Neuron (in vitro differentiated cells): ENCODE results near the gene GUF1.

Experiments
- H2AFZ ChIP-seq: one replicate; pipeline ENCODE4 v1.6.1; 2013; ENCODE audit warnings: low read depth, mild to moderate bottlenecking, inconsistent platforms, low read length, moderate library complexity
- H3K27me3 ChIP-seq: one replicate; pipeline ENCODE4 v1.6.1; 2013; ENCODE audit warnings: low read length; ENCODE audit not compliant: insufficient read depth
- H3K36me3 ChIP-seq: one replicate; pipeline ENCODE4 v1.6.1; 2013; ENCODE audit warnings: low read length; ENCODE audit not compliant: insufficient read depth
- H3K4me1 ChIP-seq: one replicate; pipeline ENCODE4 v1.6.1; 2013; ENCODE audit warnings: low read length; ENCODE audit not compliant: insufficient read depth
- H3K4me3 ChIP-seq: 2 replicates; pipeline ENCODE4 v1.5.1; 2013; ENCODE audit warnings: mild to moderate bottlenecking, low read length, moderate library complexity
- H3K9me3 ChIP-seq: one replicate; pipeline ENCODE4 v1.6.1; 2013; ENCODE audit warnings: low read length

The GUF1 gene

DNA sequence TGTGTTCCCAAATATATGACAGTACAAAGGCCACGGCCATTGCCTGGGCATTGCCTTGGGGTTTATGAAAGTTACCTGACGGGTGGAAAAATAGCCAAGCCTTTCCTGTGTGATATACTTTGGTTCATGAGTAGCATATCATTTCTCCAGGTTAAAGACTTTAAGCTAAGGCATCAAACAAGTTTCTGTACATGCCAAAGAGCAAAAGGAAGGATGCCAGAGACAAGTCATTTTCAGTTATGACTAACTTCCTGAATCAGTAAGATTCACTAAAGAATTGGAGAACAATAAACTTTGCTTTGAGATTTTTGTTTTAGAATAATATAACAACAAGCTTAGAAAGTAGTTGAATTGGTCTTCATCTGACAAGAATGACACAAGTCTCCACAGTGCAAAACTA lies 9.7 kb upstream of the GUF1 start:
- no peak overlapping the region for H2AFZ ChIP-seq
- H3K27me3 ChIP-seq: no peaks in the 10 kb centered on the region
- H3K4me3 ChIP-seq: no peak overlapping the region
- no peaks in the 10 kb centered on the region for H3K9me3 ChIP-seq
- H3K4me1 ChIP-seq: no peaks in the 10 kb centered on the region
- no peaks in the 10 kb centered on the region for H3K36me3 ChIP-seq

DNA sequence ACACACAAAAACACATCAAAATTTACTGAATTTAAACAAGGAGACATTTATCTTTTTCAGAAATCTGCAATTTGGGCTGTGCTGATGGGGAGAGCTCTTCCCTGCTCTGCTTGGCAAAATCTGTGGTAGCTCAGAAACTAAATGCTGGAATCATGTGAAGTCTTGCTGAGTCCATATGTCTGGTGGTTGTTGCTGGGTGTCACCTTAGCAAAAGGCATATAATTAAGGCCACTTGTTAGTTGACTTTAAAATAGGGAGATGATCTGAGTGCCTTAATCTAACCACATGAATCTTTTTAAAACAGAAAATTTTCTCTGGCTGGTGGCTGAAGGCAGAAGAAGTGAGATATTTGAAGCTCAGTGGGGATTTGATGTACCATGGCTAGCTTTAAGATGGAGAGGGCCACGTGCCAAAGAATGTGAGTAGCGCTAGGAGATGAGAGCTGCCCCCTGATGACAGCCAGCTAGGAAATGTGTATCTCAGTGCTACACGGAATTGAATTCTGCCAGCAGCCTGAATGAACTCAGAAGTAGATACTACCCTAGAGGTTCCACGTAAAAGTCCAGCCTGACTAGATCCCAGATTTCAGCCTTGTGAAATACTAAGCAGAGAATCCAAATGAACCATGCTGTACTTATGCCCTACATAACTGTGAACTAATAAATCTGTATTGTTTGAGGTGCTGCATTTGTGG lies 7.6 kb upstream of the GUF1 start:
- H3K9me3 ChIP-seq: no peaks in the 10 kb centered on the region
- H2AFZ ChIP-seq: no peak overlapping the region
- no peaks in the 10 kb centered on the region for H3K4me1 ChIP-seq
- no peak overlapping the region for H3K4me3 ChIP-seq
- H3K27me3 ChIP-seq: no peaks in the 10 kb centered on the region
- H3K36me3 ChIP-seq: no peaks in the 10 kb centered on the region

- H3K36me3 ChIP-seq: no peaks in the 10 kb centered on the region
- H3K27me3 ChIP-seq: no peaks in the 10 kb centered on the region
- no peaks in the 10 kb centered on the region for H3K9me3 ChIP-seq
- H2AFZ ChIP-seq: no peak overlapping the region
- H3K4me1 ChIP-seq: no peaks in the 10 kb centered on the region
- H3K4me3 ChIP-seq: no peak overlapping the region
These were observed 6.6 kb upstream of the GUF1 start for GRCh38 chr4:44671636-44672035.

- H3K27me3 ChIP-seq: no peaks in the 10 kb centered on the region
- H2AFZ ChIP-seq: no peak overlapping the region
- peaks cover 12% of the 10 kb centered on the region for H3K4me1 ChIP-seq
- no peaks in the 10 kb centered on the region for H3K36me3 ChIP-seq
- H3K9me3 ChIP-seq: no peaks in the 10 kb centered on the region
- H3K4me3 ChIP-seq: no peak overlapping the region
These were observed 3.7 kb upstream of the GUF1 start for GRCh38 chr4:44674471-44674870.

DNA sequence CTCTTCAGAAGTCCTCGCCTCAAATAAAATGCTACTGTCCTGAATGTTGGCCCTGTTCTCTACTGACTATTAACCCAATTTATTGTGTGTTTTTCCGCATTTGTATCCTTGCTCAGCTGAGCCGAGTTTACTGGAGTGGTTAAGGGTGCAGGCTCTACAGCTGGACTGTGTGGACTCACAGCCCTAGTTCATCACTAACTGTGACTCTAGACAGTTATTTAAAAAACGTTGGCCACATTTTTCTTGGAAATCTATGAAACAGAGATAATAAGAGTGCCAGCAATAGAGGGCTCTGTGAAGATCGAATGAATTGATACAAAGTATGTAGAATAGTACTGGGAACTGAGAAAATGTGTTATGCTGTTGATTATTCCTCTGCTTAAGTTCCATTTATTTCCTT lies 2.9 kb upstream of the GUF1 start:
- no peaks in the 10 kb centered on the region for H3K36me3 ChIP-seq
- H3K4me1 ChIP-seq: peaks cover 19% of the 10 kb centered on the region
- no peak overlapping the region for H3K4me3 ChIP-seq
- no peak overlapping the region for H2AFZ ChIP-seq
- H3K27me3 ChIP-seq: no peaks in the 10 kb centered on the region
- H3K9me3 ChIP-seq: no peaks in the 10 kb centered on the region

DNA sequence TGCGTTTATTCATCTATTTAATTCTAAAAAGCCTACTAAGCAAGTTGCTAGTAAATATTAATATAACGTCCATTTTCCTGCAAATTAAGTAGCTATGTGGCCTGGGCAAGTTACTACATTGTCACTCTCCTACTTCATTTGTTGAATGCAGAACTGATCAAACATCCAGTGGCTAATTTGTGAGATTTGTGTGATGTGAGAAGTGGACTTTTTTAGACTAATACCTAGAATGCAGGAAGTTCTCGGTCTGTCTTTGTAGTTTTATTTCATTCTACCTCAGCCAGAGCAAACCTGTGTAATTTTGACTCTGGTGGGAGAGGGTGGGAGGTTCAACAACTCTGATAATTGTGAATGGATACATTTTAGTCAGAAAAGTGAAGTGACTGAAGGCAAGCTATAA lies 840 bp downstream of the GUF1 start:
- H3K27me3 ChIP-seq: no peaks in the 10 kb centered on the region
- peaks cover 25% of the 10 kb centered on the region for H3K36me3 ChIP-seq
- no peaks in the 10 kb centered on the region for H3K9me3 ChIP-seq
- peaks cover 24% of the 10 kb centered on the region for H3K4me1 ChIP-seq
- peak overlapping the region; percentile 59 for H3K4me3 ChIP-seq
- H2AFZ ChIP-seq: peak overlapping the region; percentile 80

GRCh38 chr4:44684648-44685047 lies 6.4 kb downstream of the GUF1 start:
- no peaks in the 10 kb centered on the region for H3K27me3 ChIP-seq
- peaks cover 12% of the 10 kb centered on the region for H3K4me1 ChIP-seq
- H3K9me3 ChIP-seq: no peaks in the 10 kb centered on the region
- H3K4me3 ChIP-seq: no peak overlapping the region
- no peak overlapping the region for H2AFZ ChIP-seq
- peaks cover 73% of the 10 kb centered on the region for H3K36me3 ChIP-seq

DNA sequence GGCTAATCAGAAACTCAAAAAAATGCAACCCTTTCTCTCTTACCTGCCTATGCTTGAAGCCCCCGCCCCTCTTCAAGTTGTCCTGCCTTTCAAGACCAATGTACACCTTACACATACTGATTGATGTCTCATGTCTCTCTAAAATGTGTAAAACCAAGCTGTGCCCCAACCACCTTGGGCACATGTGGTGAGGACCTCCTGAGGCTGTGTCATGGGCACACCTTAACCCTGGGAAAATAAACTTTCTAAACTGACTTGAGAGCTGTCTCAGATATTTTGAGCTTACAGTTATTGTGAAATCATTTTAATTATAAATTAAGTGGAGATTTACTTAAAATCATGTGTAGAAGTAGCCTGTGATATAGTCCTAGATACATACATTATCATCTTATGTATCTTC lies 22.2 kb downstream of the GUF1 start:
- no peaks in the 10 kb centered on the region for H3K27me3 ChIP-seq
- peaks cover 63% of the 10 kb centered on the region for H3K36me3 ChIP-seq
- no peak overlapping the region for H2AFZ ChIP-seq
- no peaks in the 10 kb centered on the region for H3K9me3 ChIP-seq
- no peak overlapping the region for H3K4me3 ChIP-seq
- H3K4me1 ChIP-seq: no peaks in the 10 kb centered on the region

GRCh38 chr4:44701037-44701436 lies 22.8 kb downstream of the GUF1 start:
- peaks cover 59% of the 10 kb centered on the region for H3K36me3 ChIP-seq
- no peaks in the 10 kb centered on the region for H3K9me3 ChIP-seq
- H2AFZ ChIP-seq: no peak overlapping the region
- no peaks in the 10 kb centered on the region for H3K27me3 ChIP-seq
- H3K4me3 ChIP-seq: no peak overlapping the region
- H3K4me1 ChIP-seq: no peaks in the 10 kb centered on the region

DNA sequence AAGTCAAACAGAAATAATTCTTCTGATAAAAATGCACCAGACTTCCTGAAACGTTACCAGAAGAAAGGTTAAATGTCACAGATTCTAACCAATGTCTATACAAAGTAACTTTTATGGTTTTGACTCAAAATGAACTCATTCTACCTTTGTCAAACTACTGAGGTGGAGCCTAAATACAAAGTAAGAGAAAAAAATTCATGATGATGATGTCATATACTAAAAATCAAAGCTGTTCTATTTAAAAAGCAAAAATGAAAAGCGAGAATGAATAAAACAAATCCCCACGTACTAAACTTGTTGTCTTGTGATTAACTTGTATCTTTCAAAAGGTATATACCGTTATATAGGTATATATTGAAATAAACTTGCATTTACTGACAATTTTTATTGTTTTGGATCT lies 26.5 kb downstream of the GUF1 start:
- H3K9me3 ChIP-seq: no peaks in the 10 kb centered on the region
- H3K36me3 ChIP-seq: peaks cover 45% of the 10 kb centered on the region
- no peaks in the 10 kb centered on the region for H3K4me1 ChIP-seq
- H3K4me3 ChIP-seq: no peak overlapping the region
- H2AFZ ChIP-seq: no peak overlapping the region
- H3K27me3 ChIP-seq: no peaks in the 10 kb centered on the region

DNA sequence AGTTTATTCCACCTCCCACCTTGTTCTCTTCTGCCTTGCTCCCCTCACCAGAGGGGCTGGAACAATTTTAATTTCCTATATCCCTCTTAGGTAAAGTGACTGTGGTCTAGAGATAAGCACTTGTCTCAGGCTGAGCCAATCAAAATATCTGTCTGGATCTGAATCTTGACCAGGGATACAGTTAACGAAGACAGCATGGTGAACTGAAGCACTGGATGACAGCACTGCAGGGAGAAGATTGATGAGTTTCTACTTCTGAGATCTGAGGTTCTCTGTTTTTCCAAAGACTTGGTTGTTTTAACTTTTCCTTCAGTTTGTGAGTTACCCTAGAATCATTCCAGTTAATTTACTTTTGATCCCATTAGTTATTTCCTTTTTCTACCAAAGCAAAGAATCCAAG lies 34.9 kb downstream of the GUF1 start:
- Histone ChIP-seq H3K27me3 (no peaks in the 10 kb centered on the region), H3K4me3 (no peak overlapping the region), H2AFZ (no peak overlapping the region), H3K36me3 (peaks cover 8% of the 10 kb centered on the region), H3K4me1 (no peaks in the 10 kb centered on the region), H3K9me3 (no peaks in the 10 kb centered on the region)

- Histone ChIP-seq H3K36me3 (peaks cover 7% of the 10 kb centered on the region), H3K4me3 (no peak overlapping the region), H3K4me1 (no peaks in the 10 kb centered on the region), H3K9me3 (no peaks in the 10 kb centered on the region), H2AFZ (no peak overlapping the region), H3K27me3 (no peaks in the 10 kb centered on the region)
These were observed 38.4 kb downstream of the GUF1 start for GRCh38 chr4:44716597-44716996.

DNA sequence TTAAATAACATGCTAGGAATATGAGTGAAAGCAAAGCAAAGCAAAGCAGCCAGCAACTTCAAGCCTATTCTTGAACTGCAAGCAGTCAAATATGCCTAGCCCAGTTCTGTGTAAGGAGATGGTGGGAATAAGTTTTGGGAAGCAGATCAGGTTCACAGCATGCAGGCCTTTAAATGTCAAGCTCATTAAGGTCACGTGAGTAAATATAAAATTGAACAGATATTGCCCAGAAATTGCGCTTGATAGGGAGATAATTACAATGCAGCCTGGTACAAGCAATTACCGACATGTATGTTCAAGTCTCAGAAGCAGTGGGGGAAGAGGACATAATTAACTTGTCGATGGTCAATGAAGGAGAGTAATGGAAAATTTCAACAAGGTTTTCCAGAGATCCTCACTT lies 42.2 kb downstream of the GUF1 start:
- Histone ChIP-seq H3K9me3 (no peaks in the 10 kb centered on the region), H3K27me3 (no peaks in the 10 kb centered on the region), H2AFZ (no peak overlapping the region), H3K36me3 (no peaks in the 10 kb centered on the region), H3K4me3 (no peak overlapping the region), H3K4me1 (peaks cover 7% of the 10 kb centered on the region)

- Histone ChIP-seq H2AFZ (no peak overlapping the region), H3K9me3 (no peaks in the 10 kb centered on the region), H3K36me3 (no peaks in the 10 kb centered on the region), H3K4me3 (no peak overlapping the region), H3K4me1 (peaks cover 11% of the 10 kb centered on the region), H3K27me3 (no peaks in the 10 kb centered on the region)
These were observed 43.8 kb downstream of the GUF1 start for GRCh38 chr4:44722001-44722400.
